ENCODE measurements around the gene ZFAND3. TPM values are rescaled to one million over a fixed set of nuclear protein-coding genes. Genes with fewer than 3 reads are reported as not detected.

ZFAND3 gene
- total RNA-seq, 2 experiments from 2014 or later, result 8.3 to 33.8 TPM

DNA sequence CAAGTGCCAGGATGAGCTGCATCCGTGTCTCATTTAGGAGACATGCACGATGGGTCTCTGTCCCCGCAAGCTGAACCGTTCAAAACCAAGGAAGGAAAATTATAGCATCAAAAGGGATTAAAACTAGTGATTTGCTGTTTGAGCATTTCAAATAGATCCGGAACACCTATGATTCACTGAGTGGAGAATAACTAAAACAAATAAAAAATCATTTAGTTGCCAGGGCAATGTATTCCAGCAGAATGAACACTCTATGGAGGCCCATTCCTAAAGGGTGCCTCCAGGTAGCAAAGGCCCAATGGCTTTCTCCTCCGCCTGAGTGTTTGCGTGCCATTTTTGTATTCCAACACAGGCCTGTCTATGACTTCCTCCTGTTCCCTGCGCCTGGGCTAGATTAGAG, 354.8 kb downstream of the ZFAND3 start:
- H3K4me2 ChIP-seq (ENCODE audit: low read length), result no peak overlapping the region
- intact Hi-C loops (cut with micrococcal nuclease; ENCODE audit: unreplicated experiment), result no loop called here
- no peak overlapping the region for H3K27ac ChIP-seq (ENCODE audit: low read depth, low read length, poor library complexity, severe bottlenecking)
- H3K9me3 ChIP-seq (ENCODE audit: low read length), result no peaks in the 10 kb centered on the region
- ChIA-PET CTCF (ENCODE audit: unreplicated experiment) (no interaction called here), POLR2A (no interaction called here)
- no peaks in the 10 kb centered on the region for H3K9me2 ChIP-seq (ENCODE audit: insufficient read depth, low read length)
- no peak overlapping the region for H2AFZ ChIP-seq (ENCODE audit: low read length)
- H3K4me3 ChIP-seq (ENCODE audit: low read depth, low read length, poor library complexity, severe bottlenecking), result no peak overlapping the region
- no TSS peak for BruUV-seq (replicated peaks)
- H3K36me3 ChIP-seq (ENCODE audit: insufficient read depth, low read length), result no peaks in the 10 kb centered on the region
- no peaks in the 10 kb centered on the region for H3K4me1 ChIP-seq (ENCODE audit: insufficient read depth, low read length, poor library complexity, severe bottlenecking)
- no peak for DNase-seq (ENCODE audit: low spot score)
- TF ChIP-seq EZH2phosphoT487 (IDR thresholded peaks at IDR 0.05; ENCODE audit: borderline replicate concordance, low read depth, low read length), result no peak
- TF ChIP-seq, protein P1, sequence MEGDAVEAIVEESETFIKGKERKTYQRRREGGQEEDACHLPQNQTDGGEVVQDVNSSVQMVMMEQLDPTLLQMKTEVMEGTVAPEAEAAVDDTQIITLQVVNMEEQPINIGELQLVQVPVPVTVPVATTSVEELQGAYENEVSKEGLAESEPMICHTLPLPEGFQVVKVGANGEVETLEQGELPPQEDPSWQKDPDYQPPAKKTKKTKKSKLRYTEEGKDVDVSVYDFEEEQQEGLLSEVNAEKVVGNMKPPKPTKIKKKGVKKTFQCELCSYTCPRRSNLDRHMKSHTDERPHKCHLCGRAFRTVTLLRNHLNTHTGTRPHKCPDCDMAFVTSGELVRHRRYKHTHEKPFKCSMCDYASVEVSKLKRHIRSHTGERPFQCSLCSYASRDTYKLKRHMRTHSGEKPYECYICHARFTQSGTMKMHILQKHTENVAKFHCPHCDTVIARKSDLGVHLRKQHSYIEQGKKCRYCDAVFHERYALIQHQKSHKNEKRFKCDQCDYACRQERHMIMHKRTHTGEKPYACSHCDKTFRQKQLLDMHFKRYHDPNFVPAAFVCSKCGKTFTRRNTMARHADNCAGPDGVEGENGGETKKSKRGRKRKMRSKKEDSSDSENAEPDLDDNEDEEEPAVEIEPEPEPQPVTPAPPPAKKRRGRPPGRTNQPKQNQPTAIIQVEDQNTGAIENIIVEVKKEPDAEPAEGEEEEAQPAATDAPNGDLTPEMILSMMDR (conservative IDR thresholded peaks at IDR 0.05; ENCODE audit: low read length), result no peak
- no peaks in the 10 kb centered on the region for H3K79me2 ChIP-seq (ENCODE audit: insufficient read depth, low read depth, low read length)
- no peaks in the 10 kb centered on the region for H4K20me1 ChIP-seq (ENCODE audit: insufficient read depth, low read length)

DNA sequence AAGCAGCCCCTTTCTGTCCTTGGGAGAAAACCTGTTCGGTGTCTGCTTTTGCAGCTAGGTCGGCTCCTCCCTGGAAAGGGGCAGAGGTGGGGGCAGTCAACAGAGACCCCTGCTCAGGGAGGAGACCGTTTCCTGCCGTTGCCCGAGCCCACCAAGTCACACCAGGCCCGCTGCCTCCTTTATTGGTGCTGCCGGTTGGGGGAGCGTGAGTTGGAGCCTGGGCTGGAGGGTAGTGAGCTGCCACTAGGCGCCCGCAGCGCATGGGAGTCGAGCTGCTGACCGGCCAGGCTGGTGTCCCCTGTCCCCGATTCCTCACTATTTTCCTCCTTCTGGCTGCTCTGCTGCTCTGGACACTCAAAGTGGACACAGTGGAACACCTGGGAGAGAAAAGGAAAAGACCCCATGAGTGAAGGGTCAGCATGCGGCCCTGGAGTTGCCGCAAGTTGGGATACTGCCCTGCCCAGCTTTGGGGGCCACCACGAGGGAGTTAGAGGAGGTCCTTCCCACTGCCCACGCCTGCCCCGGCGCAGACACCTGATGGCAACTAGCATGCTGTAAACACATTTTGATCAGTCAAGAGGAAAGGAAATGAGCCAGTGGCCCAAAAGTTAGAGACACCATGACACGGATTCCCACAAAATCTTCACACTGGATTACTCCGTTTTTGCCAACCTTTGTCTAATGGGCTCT, 355.4 kb downstream of the ZFAND3 start:
- H3K79me2 ChIP-seq (ENCODE audit: insufficient read depth, low read depth, low read length), result no peaks in the 10 kb centered on the region
- DNase-seq (ENCODE audit: low spot score), result no peak
- H2AFZ ChIP-seq (ENCODE audit: low read length), result no peak overlapping the region
- no peak overlapping the region for H3K4me2 ChIP-seq (ENCODE audit: low read length)
- H3K4me3 ChIP-seq (ENCODE audit: low read depth, low read length, poor library complexity, severe bottlenecking), result no peak overlapping the region
- no peak for TF ChIP-seq EZH2phosphoT487 (IDR thresholded peaks at IDR 0.05; ENCODE audit: borderline replicate concordance, low read depth, low read length)
- TF ChIP-seq, protein P1 (conservative IDR thresholded peaks at IDR 0.05; ENCODE audit: low read length), result no peak
- no peaks in the 10 kb centered on the region for H3K9me3 ChIP-seq (ENCODE audit: low read length)
- intact Hi-C loops (cut with micrococcal nuclease; ENCODE audit: unreplicated experiment), result no loop called here
- no TSS peak for BruUV-seq (replicated peaks)
- no peak overlapping the region for H3K27ac ChIP-seq (ENCODE audit: low read depth, low read length, poor library complexity, severe bottlenecking)
- POLR2A ChIA-PET, result no interaction called here
- H3K4me1 ChIP-seq (ENCODE audit: insufficient read depth, low read length, poor library complexity, severe bottlenecking), result no peaks in the 10 kb centered on the region
- no peaks in the 10 kb centered on the region for H4K20me1 ChIP-seq (ENCODE audit: insufficient read depth, low read length)
- CTCF ChIA-PET (ENCODE audit: unreplicated experiment), result no interaction called here
- no peaks in the 10 kb centered on the region for H3K9me2 ChIP-seq (ENCODE audit: insufficient read depth, low read length)
- no peaks in the 10 kb centered on the region for H3K36me3 ChIP-seq (ENCODE audit: insufficient read depth, low read length)

DNA sequence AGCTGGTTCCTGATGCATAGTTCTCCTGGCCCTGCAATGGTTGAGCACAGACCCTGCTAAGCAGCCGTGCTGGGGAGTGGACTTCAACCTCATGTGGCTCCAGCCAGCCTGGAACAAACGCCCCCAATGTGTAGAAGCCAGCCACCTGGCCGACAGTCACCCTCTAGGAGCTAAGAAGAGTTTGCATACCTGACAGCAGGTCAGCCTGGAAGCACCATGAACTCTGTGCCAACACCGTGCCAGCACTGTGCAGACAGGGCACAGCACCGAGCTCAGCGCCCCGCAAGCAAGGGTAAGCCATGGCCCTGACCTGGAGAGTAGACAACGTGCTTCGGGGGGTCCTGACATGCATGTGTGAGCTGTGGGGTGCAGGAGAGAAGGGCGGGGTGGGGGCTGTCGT, 356.3 kb downstream of the ZFAND3 start:
- Histone ChIP-seq H3K4me3 (ENCODE audit: low read depth, low read length, poor library complexity, severe bottlenecking) (no peak overlapping the region), H3K9me3 (ENCODE audit: low read length) (no peaks in the 10 kb centered on the region), H3K9me2 (ENCODE audit: insufficient read depth, low read length) (no peaks in the 10 kb centered on the region), H4K20me1 (ENCODE audit: insufficient read depth, low read length) (no peaks in the 10 kb centered on the region), H3K36me3 (ENCODE audit: insufficient read depth, low read length) (no peaks in the 10 kb centered on the region), H2AFZ (ENCODE audit: low read length) (no peak overlapping the region), H3K27ac (ENCODE audit: low read depth, low read length, poor library complexity, severe bottlenecking) (no peak overlapping the region), H3K4me1 (ENCODE audit: insufficient read depth, low read length, poor library complexity, severe bottlenecking) (no peaks in the 10 kb centered on the region), H3K4me2 (ENCODE audit: low read length) (no peak overlapping the region), H3K79me2 (ENCODE audit: insufficient read depth, low read depth, low read length) (no peaks in the 10 kb centered on the region)
- no peak for DNase-seq (ENCODE audit: low spot score)
- POLR2A ChIA-PET, result no interaction called here
- TF ChIP-seq EZH2phosphoT487 (IDR thresholded peaks at IDR 0.05; ENCODE audit: borderline replicate concordance, low read depth, low read length), result no peak
- TF ChIP-seq, protein P1 (conservative IDR thresholded peaks at IDR 0.05; ENCODE audit: low read length), result no peak
- no TSS peak for BruUV-seq (replicated peaks)
- intact Hi-C loops (cut with micrococcal nuclease; ENCODE audit: unreplicated experiment), result no loop called here
- CTCF ChIA-PET (ENCODE audit: unreplicated experiment), result no interaction called here

All from OCI-LY7 (cell line).